Right lobe of liver (tissue), 4 donors: ENCODE results near the gene FOXK2.
"Not testable (repeated sequence)": the region's sequence is repeated elsewhere in the genome, so short reads cannot be mapped to it uniquely, and the experiment has no call there.

Experiments used
- POLR2A ChIP-seq: fragments of 450-650 bp; IDR thresholded peaks from one replicate; pipeline ENCODE4 v1.6.1; 2017; ENCODE audit warnings: antibody characterized with exemption, mild to moderate bottlenecking
- TF ChIP-seq, protein P1 (sequence below), 4 donors: fragments of 200-600 bp in 3 of 4; fragments of 450-650 bp in 1 of 4; IDR thresholded peaks; one replicate each; pipeline versions ENCODE4 v1.5.1 to v1.8.0; 2016 to 2022; ENCODE audit warnings: antibody characterized with exemption in 4 of 4, mild to moderate bottlenecking in 2 of 4
- donor health status: DM: no; HTN: no; CAD: no.
- donor health status: DM: no; HTN: no; CAD: no.
- donor health status: DM: no; HTN: yes; CAD: no.

DNA sequence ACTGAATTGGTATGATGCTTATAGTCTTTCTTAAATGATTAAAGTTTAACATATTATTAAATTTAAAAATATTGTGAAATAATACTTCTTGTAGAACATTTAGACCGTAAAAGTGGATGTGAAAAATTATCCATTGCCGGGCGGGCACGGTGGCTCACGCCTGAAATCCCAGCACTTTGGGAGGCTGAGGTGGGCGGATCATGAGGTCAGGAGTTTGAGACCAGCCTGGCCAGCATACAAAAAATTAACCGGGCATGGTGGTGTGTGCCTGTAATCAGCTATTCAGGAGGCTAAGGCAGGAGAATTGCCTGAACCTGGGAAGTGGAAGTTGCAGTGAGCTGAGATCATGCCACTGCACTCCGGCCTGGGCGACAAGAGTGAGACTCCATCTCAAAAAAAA lies 17.7 kb downstream of the FOXK2 start:
- TF ChIP-seq, protein P1, sequence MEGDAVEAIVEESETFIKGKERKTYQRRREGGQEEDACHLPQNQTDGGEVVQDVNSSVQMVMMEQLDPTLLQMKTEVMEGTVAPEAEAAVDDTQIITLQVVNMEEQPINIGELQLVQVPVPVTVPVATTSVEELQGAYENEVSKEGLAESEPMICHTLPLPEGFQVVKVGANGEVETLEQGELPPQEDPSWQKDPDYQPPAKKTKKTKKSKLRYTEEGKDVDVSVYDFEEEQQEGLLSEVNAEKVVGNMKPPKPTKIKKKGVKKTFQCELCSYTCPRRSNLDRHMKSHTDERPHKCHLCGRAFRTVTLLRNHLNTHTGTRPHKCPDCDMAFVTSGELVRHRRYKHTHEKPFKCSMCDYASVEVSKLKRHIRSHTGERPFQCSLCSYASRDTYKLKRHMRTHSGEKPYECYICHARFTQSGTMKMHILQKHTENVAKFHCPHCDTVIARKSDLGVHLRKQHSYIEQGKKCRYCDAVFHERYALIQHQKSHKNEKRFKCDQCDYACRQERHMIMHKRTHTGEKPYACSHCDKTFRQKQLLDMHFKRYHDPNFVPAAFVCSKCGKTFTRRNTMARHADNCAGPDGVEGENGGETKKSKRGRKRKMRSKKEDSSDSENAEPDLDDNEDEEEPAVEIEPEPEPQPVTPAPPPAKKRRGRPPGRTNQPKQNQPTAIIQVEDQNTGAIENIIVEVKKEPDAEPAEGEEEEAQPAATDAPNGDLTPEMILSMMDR (IDR thresholded peaks at IDR 0.05), result not testable (repeated sequence)
- not testable (repeated sequence) for TF ChIP-seq POLR2A
